GM19467 (cell line): Measurements from ENCODE around the gene ITGB1.
A peak's percentile ranks its signal among the peaks of the same experiment; 100 is the strongest.
"Not testable (repeated sequence)": the region's sequence is repeated elsewhere in the genome, so short reads cannot be mapped to it uniquely, and the experiment has no call there.

Source experiments
- ATAC-seq: cut with Tn5 transposase; IDR thresholded peaks from one replicate; pipeline ENCODE4 v1.9.1; 2021; ENCODE audit warnings: mild to moderate bottlenecking, moderate library complexity; ENCODE audit not compliant: unreplicated experiment

ITGB1 gene

DNA sequence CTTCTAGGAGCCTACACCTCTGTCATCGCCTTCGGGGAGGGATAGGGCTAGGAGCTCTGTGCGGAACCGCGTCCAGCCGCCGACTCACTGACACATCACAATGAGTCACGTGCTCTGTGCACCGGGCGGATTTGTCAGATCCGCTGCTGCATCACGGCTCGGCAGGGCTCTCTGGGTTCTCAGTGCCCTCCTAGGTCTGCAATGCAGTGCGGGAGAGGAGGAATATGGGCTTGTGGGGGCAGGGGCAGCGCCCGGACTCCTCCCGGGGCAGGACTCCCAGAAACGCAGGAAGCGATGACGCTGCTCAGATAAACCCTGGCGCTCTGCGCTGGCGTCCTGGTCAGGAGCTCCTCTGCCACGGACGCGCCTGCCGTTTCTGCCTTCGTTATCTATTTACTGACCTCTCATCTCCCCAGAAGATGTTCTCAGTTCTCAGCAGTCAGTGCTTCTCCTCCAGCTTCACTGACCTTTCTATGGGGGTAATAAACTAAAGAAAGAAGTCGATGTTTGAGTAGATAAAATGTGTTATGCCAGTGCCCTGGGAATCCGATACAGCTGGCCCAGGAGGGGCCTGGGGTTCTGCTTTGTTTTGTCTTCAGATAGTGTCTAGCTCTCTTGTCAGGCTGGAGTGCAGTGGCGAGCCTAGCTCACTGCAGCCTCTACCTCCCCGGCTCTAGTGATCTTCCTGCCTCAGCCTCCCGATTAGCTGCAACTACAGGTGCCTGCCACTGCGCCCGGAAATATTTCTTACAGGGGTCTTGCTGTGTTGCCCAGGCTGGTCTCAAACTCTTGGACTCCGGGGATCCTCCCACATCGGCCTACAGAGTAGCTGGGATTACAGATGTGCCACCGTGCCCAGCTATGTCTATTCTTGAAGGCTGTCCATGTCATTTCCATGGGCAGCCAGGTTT is 22.8 kb upstream of the ITGB1 start:
- ATAC-seq, result peak; percentile 94

DNA sequence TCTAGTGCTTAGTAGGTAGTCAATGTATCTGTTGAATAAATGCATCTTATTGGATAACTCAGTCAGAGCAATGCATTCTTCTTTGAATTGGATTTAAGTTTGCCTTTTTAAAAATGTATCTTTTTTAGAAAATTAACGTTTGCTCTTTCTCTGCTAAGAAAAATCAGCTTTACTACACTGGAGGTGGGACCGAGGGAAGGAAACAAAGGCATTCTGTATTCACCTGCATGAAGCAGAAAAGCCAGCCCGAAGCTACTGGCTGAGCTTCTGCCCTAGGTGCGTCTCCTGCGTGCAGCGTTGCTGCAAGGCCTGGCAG is 22.2 kb upstream of the ITGB1 start:
- no peak for ATAC-seq

DNA sequence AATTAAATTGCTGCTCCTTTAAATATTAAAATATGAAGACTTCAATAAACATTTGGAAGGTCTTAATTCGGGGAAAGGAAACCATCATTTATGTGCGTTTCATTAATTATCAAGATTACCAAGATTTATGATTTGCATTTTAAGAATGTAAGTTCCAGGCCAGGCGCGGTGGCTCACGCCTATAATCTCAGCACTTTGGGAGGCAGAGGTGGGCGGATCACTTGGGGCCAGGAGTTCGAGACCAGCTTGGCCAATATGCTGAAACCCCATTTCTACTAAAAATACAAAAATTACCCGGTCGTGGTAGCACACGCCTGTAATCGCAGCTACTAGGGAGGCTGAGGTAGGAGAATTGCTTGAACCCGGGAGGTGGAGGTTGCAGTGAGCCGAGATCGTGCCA is 21.7 kb upstream of the ITGB1 start:
- not testable (repeated sequence) for ATAC-seq

DNA sequence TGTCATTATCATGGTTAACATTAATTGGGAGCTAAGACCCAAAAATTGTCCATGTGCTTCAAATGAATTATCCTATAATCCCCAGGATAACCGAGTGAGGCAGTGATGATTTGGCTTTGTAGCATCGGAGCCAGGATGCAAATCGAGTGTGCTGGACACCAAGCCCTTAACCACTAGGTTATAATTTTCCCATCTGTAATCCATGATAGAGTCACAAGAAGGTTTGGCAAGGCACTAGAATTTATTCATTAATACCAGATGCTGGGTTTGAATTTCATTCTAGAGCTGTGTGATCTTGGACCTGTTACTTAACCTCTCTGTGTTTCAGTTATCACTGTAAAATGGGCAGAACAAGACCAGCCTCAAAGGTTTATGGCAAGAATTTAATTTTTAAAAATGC is 21.0 kb upstream of the ITGB1 start:
- no peak for ATAC-seq

DNA sequence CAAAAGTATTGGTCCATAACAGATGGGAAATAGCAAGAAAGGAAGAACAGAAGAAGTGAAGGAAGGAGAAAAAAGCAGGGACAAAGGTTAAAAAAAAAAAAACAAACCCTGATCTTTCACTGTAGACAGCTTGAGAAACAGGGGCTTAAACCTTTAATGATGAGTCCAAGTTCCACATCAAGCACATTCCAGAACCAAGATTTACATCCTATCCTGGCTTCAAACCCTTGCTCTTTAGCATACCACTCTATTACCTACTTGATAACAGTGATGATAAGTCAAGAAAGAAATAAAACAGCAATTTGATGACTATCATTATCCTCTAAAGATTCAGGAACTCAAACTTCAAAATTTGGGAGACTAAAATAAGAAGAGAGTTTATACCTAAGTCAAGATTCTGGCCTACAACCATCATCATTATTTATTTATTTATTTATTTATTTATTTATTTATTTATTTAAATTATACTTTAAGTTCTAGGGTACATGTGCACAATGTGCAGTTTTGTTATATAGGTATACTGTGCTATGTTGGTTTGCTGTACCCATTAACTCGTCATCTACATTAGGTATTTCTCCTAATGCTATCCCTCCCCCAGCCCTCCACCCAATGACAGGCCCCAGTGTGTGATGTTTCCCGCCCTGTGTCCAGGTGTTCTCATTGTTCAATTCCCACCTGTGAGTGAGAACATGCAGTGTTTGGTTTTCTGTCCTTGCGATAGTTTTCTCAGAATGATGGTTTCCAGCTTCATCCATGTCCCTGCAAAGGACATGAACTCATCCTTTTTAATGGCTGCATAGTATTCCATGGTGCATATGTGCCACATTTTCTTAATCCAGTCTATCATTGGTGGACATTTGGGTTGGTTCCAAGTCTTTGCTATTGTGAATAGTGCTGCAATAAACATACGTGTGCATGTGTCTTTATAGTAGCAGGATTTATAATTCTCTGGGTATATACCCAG is 20.1 kb upstream of the ITGB1 start:
- not testable (repeated sequence) for ATAC-seq

- ATAC-seq, result no peak
These were observed 18.3 kb upstream of the ITGB1 start for GRCh38 chr10:32976338-32976737.

- ATAC-seq, result no peak
These were observed 14.9 kb upstream of the ITGB1 start for GRCh38 chr10:32972929-32973328.

- no peak for ATAC-seq
These were observed 14.4 kb upstream of the ITGB1 start for GRCh38 chr10:32972460-32972859.

DNA sequence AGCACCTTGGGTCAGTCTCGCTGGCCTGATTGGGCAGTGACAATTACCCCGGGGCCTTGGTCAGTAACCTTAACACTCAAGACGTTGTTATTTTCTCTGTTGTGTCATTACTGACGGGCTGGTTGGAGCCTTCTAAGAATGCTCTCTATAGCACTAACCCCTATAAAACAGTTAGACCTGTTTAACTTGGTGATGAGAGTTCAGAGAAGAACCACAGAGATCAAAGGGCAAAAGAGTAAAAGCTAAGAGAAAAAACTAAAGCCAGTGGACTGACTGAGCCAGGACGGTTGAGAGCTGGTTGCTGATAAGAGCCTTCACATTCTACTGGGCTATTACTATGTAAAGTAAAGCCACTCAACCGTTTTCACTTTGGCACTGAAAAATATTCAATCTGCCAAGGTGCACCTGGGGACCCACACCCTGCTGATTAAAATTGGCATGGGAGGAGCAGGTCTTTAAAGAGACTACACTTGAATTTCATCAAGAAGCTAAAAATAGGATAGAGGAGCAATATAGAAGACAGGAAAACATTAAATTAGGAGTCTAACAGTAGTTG is 13.6 kb upstream of the ITGB1 start:
- ATAC-seq, result no peak

- no peak for ATAC-seq
These were observed 12.9 kb upstream of the ITGB1 start for GRCh38 chr10:32970910-32971309.

GRCh38 chr10:32964270-32964669 is 6.2 kb upstream of the ITGB1 start:
- ATAC-seq, result no peak

DNA sequence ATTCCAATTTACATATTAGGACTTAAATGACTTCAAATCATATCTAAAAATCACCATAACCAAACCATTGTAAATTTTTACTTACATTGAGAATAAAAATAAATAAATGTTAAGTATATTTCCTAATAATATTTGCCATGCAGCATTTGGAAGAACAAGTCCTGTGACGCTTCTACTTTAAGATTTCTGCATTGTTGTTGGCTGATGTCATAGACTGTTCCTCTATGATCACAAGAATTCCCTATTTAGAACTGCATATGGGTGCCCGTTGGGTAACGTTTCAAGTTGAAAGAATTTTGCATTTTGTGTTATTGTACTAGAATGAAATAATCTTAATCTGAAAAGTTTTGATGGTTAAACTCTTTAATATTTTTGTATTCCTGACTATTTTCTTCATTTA is 5.1 kb upstream of the ITGB1 start:
- ATAC-seq, result no peak

DNA sequence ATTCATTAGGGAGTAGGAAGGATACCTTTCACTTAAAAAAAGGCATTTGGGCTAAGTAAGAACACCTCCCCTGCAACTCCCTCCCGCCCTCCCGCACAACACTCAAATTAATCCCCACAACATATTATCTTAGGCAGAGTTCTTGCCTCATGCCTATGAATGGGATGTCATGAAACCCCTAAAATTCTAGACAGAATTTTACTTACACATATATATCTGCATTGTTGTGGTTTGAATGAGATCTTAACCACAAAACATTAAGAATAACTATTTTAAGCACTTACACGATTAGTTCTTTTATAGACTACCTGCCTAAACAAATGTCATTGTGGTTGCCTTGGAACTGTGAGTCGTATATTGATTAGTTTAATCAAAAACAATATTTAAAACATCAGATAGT is 4.5 kb upstream of the ITGB1 start:
- ATAC-seq, result no peak

DNA sequence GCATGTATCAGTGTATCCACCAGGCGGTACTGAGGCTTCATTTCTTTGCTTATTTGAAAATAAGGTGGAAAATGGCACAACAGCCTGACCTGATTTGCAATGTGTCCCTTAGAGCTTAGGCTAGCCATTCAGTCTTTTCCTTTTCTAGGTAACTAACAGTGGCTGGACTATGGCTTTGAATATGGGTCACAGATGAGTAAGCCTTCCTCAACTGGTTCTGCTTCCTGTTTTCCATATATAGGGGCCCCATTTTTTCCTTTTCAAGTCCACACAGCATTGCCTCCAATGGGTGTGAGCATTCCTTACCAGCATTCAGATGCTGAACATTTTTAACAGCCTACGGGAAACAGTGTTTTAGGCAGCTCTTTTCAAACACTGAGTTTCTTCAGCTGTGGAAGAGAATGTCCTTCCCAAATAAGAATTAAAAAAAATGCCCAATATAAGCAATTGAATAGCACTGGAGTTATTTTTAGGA is 3.9 kb upstream of the ITGB1 start:
- ATAC-seq, result no peak

DNA sequence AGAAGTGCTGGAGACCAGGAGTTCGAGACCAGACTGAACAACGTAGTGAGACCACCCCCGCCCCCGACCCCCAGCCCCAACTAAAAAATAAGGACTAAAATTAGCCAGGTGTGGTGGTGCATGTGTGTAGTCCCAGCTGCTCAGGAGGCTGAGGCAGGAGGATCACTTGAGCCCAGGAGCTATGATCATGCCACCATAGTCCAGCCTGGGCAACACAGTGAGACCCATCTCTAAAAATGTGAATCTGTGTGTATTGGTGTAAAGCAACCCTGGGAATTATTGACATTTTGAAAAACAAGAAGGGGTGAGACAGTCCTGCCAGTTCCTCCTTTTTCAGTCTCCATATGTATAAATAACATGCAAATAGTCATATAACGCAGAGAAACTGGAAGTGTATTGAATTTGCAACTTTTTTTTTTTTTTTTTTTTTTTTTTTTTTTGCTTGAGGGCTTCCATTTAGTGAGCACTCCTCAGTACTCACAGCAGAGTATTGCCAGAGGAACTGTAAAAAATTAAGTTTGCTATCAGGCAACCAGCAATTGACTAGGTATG is 3.4 kb upstream of the ITGB1 start:
- ATAC-seq, result no peak

DNA sequence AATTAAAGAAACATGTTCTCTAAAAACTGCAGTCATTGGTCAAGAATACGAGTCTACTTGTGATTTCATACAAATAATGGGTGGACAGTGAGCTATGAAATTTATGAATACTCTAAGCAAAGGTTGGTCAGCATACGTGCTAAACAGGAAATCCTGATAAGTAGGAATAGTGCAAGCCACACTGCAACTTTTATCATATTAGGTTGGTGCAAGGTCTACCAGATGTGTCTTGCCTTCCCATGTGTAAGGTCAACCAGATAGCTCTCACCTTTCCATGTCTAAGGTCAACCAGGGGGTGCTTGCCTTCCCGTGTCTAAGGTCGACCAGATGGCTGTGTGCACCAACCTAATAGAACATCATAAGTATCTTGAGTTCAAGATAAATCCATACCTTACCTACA is 2.0 kb upstream of the ITGB1 start:
- no peak for ATAC-seq

DNA sequence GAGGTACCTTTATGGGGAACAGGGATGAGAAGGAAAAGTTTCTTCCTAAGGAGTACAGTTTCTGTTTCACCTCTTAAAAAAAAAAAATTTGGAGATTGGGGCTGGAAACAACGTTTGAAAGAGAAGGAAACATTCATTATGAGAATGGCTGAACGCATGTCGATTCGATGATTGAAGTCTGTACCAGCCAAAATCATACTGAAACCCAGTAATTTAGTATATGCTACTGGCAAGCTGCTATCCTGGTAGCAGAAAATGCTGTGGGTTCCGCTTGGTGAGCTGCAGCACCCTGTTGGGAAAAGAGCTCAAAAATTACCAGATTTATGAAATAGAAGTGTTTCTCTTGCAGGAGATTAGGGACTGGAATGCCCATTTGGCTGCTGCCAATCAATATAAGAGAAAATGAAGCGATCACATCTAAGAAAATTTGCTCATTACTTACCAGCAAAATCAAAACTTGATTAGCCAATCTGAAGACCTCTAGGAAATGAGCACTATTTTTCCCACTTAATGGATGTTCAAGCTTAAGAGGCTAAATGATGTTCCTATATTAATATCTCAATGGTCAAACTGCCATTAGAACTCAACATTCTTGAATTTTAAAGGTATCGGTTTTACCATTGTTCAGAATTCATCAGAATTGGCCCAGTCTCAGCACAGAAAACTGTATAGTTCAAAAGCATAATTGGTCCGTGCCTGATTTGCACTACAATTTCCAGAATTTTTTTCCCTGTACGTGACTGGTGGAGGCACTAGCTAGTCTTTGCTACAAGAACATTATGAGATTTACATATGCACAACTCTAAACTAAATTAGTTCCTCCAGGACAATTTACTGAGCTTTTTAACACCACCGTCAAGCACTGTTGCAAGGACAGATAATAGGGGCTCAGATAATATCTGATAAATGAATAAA is 1.2 kb upstream of the ITGB1 start:
- ATAC-seq, result peak; percentile 26

DNA sequence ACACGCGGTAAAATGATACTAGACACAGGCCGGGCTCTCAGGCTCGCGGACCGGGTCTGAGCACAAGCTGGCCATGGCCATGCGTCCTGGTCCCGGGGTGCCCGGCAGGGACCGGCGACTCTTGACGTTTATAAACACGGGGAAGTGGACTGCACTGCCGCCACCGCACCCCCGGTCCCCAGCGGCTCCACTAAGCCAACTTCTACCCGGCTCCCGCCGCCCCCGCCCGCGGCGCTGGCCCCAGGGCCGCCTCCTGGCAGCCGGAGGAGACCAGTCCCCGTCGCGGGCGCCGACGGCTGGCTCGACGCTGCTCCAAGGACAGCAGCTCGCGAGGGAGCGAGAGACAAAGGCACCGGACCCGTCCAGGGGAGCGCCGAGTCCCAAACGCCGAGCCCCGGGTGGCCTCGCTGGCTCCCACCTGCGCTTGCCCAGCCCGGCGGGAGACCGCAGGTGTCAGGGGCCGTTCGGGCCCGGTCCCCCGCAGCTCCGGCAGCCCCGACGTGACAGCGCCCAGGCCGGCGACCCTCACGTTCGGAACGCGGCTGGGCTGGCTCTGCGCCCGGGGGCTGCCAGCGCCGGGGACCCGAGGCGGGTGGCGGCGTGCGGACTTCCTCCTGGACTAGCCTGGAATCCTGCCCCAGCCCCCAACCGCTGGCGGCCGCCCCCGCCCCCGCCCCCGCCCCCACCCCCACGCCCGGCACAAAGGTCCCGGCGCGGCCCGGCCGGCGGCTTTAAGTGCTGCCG is 517 bp downstream of the ITGB1 start:
- ATAC-seq, result peak; percentile 19
